ENCODE data around the gene TLCD3B.

Gene TLCD3B

DNA sequence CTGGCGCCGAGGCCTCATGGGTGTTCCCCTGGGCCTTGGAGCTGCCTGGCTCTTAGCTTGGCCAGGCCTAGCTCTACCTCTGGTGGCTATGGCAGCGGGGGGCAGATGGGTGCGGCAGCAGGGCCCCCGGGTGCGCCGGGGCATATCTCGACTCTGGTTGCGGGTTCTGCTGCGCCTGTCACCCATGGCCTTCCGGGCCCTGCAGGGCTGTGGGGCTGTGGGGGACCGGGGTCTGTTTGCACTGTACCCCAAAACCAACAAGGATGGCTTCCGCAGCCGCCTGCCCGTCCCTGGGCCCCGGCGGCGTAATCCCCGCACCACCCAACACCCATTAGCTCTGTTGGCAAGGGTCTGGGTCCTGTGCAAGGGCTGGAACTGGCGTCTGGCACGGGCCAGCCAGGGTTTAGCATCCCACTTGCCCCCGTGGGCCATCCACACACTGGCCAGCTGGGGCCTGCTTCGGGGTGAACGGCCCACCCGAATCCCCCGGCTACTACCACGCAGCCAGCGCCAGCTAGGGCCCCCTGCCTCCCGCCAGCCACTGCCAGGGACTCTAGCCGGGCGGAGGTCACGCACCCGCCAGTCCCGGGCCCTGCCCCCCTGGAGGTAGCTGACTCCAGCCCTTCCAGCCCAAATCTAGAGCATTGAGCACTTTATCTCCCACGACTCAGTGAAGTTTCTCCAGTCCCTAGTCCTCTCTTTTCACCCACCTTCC is 43.5 kb downstream of the TLCD3B start:
- DNase-seq: no peak

- DNase-seq: no peak
Observed at GRCh38 chr16:29986931-29987330, 44.1 kb downstream of the TLCD3B start.

DNA sequence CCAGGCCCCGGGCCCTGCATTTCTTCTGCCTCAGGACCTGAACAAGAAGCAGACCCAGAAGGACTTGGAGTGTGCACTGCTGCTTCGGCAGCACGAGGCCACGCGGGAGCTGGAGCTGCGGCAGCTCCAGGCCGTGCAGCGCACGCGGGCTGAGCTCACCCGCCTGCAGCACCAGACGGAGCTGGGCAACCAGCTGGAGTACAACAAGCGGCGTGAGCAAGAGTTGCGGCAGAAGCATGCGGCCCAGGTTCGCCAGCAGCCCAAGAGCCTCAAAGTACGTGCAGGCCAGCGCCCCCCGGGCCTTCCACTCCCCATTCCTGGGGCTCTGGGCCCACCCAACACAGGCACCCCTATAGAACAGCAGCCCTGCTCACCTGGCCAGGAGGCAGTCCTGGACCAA is 44.8 kb downstream of the TLCD3B start:
- no peak for DNase-seq

DNA sequence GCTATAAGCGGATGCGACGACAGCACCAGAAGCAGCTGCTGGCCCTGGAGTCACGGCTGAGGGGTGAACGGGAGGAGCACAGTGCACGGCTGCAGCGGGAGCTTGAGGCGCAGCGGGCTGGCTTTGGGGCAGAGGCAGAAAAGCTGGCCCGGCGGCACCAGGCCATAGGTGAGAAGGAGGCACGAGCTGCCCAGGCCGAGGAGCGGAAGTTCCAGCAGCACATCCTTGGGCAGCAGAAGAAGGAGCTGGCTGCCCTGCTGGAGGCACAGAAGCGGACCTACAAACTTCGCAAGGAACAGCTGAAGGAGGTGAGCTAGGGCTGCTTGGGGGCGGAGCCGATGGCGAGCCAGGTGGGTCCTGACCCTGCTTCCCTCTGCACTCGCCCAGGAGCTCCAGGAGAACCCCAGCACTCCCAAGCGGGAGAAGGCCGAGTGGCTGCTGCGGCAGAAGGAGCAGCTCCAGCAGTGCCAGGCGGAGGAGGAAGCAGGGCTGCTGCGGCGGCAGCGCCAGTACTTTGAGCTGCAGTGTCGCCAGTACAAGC is 45.7 kb downstream of the TLCD3B start:
- DNase-seq: no peak

DNA sequence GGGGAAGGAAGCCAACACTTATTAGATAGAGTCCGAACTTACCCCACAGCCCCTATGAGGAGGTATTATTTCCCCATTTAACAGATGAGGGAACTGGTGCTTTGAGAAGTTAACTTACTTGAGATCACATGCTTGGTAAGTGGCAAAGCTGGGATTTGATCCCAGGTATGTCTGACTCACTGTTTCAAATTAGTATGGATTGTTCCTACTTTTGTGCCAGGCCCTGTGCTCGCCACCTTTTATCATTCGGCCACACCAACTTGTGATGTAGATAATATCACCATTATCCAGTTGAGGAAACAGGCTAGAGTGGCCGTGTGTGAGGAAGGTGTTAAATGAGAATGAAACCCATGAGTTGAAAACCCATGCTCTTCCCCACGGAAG is 46.3 kb downstream of the TLCD3B start:
- DNase-seq: no peak

- no peak for DNase-seq
Observed at GRCh38 chr16:29984137-29984763, 46.8 kb downstream of the TLCD3B start.

DNA sequence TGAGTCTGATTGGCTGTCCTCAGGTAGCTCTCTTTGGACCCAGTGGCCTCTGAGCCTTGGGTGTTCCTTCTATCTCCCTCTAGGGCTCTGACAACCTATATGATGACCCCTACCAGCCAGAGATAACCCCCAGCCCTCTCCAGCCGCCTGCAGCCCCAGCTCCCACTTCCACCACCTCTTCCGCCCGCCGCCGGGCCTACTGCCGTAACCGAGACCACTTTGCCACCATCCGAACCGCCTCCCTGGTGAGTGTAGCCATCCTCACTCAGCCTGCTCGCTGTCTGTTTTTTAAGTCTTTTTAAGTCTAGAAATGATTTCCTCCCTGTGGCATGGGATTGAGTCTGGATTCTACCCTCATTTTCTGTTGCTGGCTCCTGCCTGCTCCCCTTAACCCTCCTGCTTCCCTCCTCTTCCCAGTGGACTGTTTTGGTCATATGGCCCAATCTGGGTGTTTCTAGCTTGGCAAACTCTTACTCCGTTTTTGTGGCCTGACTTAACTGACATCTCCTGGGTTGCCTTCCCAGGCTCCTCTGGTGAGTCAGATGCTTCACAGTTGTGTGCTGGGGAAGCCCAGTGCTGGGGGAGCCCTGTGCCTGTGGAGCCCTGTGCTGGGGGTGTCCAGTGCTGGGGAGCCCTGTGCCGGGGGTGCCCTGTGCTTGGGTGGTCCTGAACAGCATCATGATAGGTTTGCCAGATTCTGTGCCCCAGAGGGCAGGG is 47.5 kb downstream of the TLCD3B start:
- DNase-seq: no peak

DNA sequence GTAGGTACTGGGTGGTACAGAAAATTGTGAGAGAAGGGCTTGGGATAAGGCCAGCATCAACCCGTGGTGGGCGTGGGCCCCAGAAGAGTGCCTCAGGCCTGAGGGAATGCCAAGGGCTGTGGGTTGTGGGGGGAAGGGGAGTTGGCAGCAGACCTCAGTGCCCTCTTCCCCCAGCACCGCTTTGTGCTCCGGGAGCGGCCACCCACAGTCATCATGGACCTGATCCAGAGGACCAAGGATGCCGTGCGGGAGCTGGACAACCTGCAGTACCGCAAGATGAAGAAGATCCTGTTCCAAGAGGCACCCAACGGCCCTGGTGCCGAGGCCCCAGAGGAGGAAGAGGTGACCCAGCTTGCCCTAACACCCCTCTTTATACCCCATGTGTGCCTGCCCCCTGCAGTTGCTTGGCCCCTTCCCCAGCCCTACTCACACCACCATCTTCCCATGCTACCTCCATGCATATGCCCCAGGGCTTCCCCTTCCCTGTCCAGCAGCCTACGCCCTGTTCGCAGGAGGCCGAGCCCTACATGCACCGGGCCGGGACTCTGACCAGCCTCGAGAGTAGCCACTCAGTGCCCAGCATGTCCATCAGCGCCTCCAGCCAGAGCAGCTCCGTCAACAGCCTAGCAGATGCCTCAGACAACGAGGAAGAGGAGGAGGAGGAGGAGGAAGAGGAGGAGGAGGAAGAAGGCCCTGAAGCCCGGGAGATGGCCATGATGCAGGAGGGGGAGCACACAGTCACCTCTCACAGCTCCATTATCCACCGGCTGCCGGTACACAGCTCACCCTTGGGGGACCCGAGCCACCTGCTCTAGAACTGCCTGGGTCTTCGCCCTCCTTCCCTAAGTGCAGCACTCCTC is 48.3 kb downstream of the TLCD3B start:
- no peak for DNase-seq

- no peak for DNase-seq
Observed at GRCh38 chr16:29978564-29979270, 52.4 kb downstream of the TLCD3B start.

GRCh38 chr16:29978081-29978480 is 53.0 kb downstream of the TLCD3B start:
- DNase-seq: no peak

- no peak for DNase-seq
Observed at GRCh38 chr16:29977063-29977825, 53.8 kb downstream of the TLCD3B start.

- DNase-seq: no peak
Observed at GRCh38 chr16:29975811-29976511, 55.1 kb downstream of the TLCD3B start.

DNA sequence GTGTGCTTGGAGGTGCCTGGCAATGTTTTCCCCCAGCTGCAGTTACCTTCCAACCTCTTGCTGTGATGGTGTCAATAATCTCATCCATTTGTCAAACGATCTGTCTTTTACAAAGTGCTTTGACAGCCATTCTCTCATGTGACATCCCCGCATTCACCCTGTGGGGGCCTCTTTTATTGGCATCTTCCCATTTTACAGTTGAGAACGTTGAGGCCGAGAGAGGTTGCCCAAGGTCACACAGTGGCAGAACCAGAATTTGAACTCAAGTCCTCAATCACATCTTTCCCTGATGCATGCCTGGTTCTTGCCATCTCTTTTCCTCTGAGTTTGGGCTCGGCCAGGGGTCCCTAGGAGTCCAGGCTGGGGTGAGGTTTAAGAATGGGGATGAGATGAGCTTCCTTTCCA is 55.9 kb downstream of the TLCD3B start:
- DNase-seq: no peak

Data from NCI-H1048 (cell line).